ENCODE data around the gene SPINK1.
"Not testable (repeated sequence)": the region's sequence is repeated elsewhere in the genome, so short reads cannot be mapped to it uniquely, and the experiment has no call there.

SPINK1 gene

GRCh38 chr5:147813696-147814095 is 17.8 kb downstream of the SPINK1 start:
- no peak for FAIRE-seq

GRCh38 chr5:147809830-147810666 is 21.4 kb downstream of the SPINK1 start:
- FAIRE-seq: no peak

More at GRCh38 chr5:147813696-147814095, 17.8 kb downstream of the SPINK1 start:
- no peak for DNase-seq (ENCODE audit: extremely low spot score, insufficient read length, low read depth)

GRCh38 chr5:147805030-147805454 is 26.4 kb downstream of the SPINK1 start:
- DNase-seq (ENCODE audit: extremely low spot score, insufficient read length, low read depth) (no peak), FAIRE-seq (peak; percentile 36)

More at GRCh38 chr5:147809830-147810666, 21.4 kb downstream of the SPINK1 start:
- DNase-seq (ENCODE audit: extremely low spot score, insufficient read length, low read depth): no peak

- FAIRE-seq: no peak
These were observed 27.1 kb downstream of the SPINK1 start for GRCh38 chr5:147804334-147804733.

GRCh38 chr5:147803926-147804325 is 27.5 kb downstream of the SPINK1 start:
- DNase-seq (ENCODE audit: extremely low spot score, insufficient read length, low read depth): no peak
- FAIRE-seq: no peak

More at GRCh38 chr5:147804334-147804733, 27.1 kb downstream of the SPINK1 start:
- no peak for DNase-seq (ENCODE audit: extremely low spot score, insufficient read length, low read depth)

- not testable (repeated sequence) for FAIRE-seq; DNase-seq (ENCODE audit: extremely low spot score, insufficient read length, low read depth)
These were observed 28.3 kb downstream of the SPINK1 start for GRCh38 chr5:147803161-147803560.

GRCh38 chr5:147801461-147801860 is 30.0 kb downstream of the SPINK1 start:
- DNase-seq (ENCODE audit: extremely low spot score, insufficient read length, low read depth) (no peak), FAIRE-seq (no peak)

GRCh38 chr5:147800491-147800890 is 31.0 kb downstream of the SPINK1 start:
- DNase-seq (ENCODE audit: extremely low spot score, insufficient read length, low read depth) (no peak), FAIRE-seq (no peak)

GRCh38 chr5:147796556-147797308 is 34.7 kb downstream of the SPINK1 start:
- no peak for FAIRE-seq
- DNase-seq (ENCODE audit: extremely low spot score, insufficient read length, low read depth): no peak

- DNase-seq (ENCODE audit: extremely low spot score, insufficient read length, low read depth): no peak
- FAIRE-seq: no peak
These were observed 40.3 kb downstream of the SPINK1 start for GRCh38 chr5:147791181-147791580.

GRCh38 chr5:147789820-147790219 is 41.7 kb downstream of the SPINK1 start:
- DNase-seq (ENCODE audit: extremely low spot score, insufficient read length, low read depth): no peak
- FAIRE-seq: no peak

GRCh38 chr5:147788023-147788422 is 43.4 kb downstream of the SPINK1 start:
- FAIRE-seq (no peak), DNase-seq (ENCODE audit: extremely low spot score, insufficient read length, low read depth) (no peak)

GRCh38 chr5:147786142-147786541 is 45.3 kb downstream of the SPINK1 start:
- DNase-seq (ENCODE audit: extremely low spot score, insufficient read length, low read depth) (no peak), FAIRE-seq (no peak)

- no peak for DNase-seq (ENCODE audit: extremely low spot score, insufficient read length, low read depth)
- no peak for FAIRE-seq
These were observed 47.1 kb downstream of the SPINK1 start for GRCh38 chr5:147784146-147784987.

- FAIRE-seq: no peak
- DNase-seq (ENCODE audit: extremely low spot score, insufficient read length, low read depth): no peak
These were observed 49.1 kb downstream of the SPINK1 start, which contains the start of gene JAKMIP2 for GRCh38 chr5:147782110-147783028. TSS of gene JAKMIP2 (minus strand) at chr5:147782728. CDS start at chr5:147671806, 110,922 bp downstream.

- DNase-seq (ENCODE audit: extremely low spot score, insufficient read length, low read depth): no peak
These were observed 50.4 kb downstream of the SPINK1 start for GRCh38 chr5:147780924-147781573.

GRCh38 chr5:147779694-147780093 is 51.8 kb downstream of the SPINK1 start:
- DNase-seq (ENCODE audit: extremely low spot score, insufficient read length, low read depth): no peak
- FAIRE-seq: no peak

More at GRCh38 chr5:147780924-147781573, 50.4 kb downstream of the SPINK1 start:
- no peak for FAIRE-seq

GRCh38 chr5:147776989-147777388 is 54.5 kb downstream of the SPINK1 start:
- DNase-seq (ENCODE audit: extremely low spot score, insufficient read length, low read depth) (no peak), FAIRE-seq (no peak)

Data from GM18507 (cell line).